HFFc6 (cell line): ENCODE results near the gene CRHR1. TPM values are rescaled to one million over a fixed set of nuclear protein-coding genes. Genes with fewer than 3 reads are reported as not detected.

Source experiments
- DNase-seq: peaks from one replicate; pipeline ENCODE4 v3.0.0-alpha.2; 2018
- H3K27ac Mint-ChIP-seq: 2 replicates; pipeline ENCODE4 v1.8.0; 2020; ENCODE audit warnings: mild to moderate bottlenecking, mixed read lengths
- H3K27me3 Mint-ChIP-seq: 2 replicates; pipeline ENCODE4 v1.8.0; 2021; ENCODE audit warnings: mild to moderate bottlenecking, moderate library complexity, mixed read lengths; ENCODE audit not compliant: insufficient read depth
- H3K36me3 Mint-ChIP-seq: 2 replicates; pipeline ENCODE4 v1.8.0; 2021; ENCODE audit warnings: low read depth, mixed read lengths
- H3K4me1 Mint-ChIP-seq: 2 replicates; pipeline ENCODE4 v1.8.0; 2020; ENCODE audit warnings: low read depth, mixed read lengths
- H3K4me3 Mint-ChIP-seq: 2 replicates; pipeline ENCODE4 v1.8.0; 2020; ENCODE audit warnings: mild to moderate bottlenecking, moderate library complexity, mixed read lengths
- H3K9me3 Mint-ChIP-seq: 2 replicates; pipeline ENCODE4 v1.8.0; 2020; ENCODE audit warnings: mild to moderate bottlenecking, mixed read lengths
- CTCF ChIP-seq: fragments of 200-600 bp; sonication (generic); IDR thresholded peaks from 2 replicates; pipeline ENCODE4 v1.5.0; 2021; ENCODE audit warnings: antibody characterized with exemption, mild to moderate bottlenecking
- total RNA-seq, 6 experiments: library from RNA; stranded (reverse); fragmentation: NEBNext Ultra II Directional; extraction: Animal tissue kit (Norgen Biotek cat#: 25700); gene quantifications; 2 replicates in 1 of 6; 3 replicates in 5 of 6; pipeline ENCODE4 v1.2.3, GENCODE V29; 2021

The CRHR1 gene
- total RNA-seq, 6 experiments from 2014 or later, result not detected

DNA sequence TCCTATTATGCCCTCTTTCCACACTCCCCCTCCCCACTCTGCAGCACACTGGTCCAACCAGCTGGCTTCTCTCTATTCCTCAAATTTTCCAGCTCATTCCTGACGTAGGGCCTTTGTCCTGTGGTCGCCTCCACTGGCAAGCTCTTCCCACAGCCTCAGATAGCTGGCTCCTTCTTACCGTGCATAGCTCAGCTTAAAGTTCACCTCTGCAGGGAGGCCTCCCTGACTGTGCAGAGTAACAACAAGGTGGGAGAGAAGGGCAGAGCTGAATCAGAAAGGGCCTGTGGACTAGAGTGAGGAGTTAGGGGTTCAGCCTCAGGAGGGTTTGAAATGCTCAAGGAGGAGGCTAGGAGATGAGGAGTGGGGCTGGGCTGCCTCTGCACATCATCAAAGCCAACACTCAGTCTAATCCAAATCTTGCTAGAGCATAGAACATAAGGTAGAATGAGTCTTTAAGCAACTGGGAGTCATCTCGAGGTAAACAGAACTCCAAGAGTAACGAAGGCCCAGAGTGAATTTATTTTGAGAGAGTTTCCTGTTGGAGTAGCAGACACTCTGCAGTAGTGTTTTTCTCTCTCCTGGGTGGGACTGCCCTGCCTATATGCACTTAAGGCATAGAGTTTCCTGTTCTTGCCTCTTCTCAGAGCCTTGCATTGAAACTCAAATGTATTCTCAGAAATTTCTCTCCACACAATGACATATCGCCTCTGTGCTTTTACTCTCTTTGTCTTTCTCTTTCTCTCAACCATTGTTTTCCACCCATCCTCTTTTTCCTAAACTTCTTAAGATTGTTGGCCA, 79.9 kb downstream of the CRHR1 start:
- no peak for DNase-seq
- H3K9me3 Mint-ChIP-seq, result peaks cover 4% of the 10 kb centered on the region; the same call in 1 of the 2 replicates
- H3K36me3 Mint-ChIP-seq, result peaks cover 5% of the 10 kb centered on the region; the same call in 1 of the 2 replicates
- H3K27me3 Mint-ChIP-seq, result peaks cover 37% of the 10 kb centered on the region
- H3K4me3 Mint-ChIP-seq, result no peak overlapping the region
- H3K27ac Mint-ChIP-seq, result no peak overlapping the region
- H3K4me1 Mint-ChIP-seq, result no peaks in the 10 kb centered on the region; the same call in 1 of the 2 replicates
- TF ChIP-seq CTCF, result no peak

GRCh38 chr17:45867171-45867570, 83.1 kb downstream of the CRHR1 start:
- no peak overlapping the region for H3K27ac Mint-ChIP-seq
- peaks cover 2% of the 10 kb centered on the region; the same call in 1 of the 2 replicates for H3K9me3 Mint-ChIP-seq
- peaks cover 5% of the 10 kb centered on the region; the same call in 1 of the 2 replicates for H3K36me3 Mint-ChIP-seq
- DNase-seq, result no peak
- no peak overlapping the region for H3K4me3 Mint-ChIP-seq
- TF ChIP-seq CTCF, result no peak
- peaks cover 41% of the 10 kb centered on the region for H3K27me3 Mint-ChIP-seq
- H3K4me1 Mint-ChIP-seq, result peaks cover 5% of the 10 kb centered on the region

- Mint-ChIP-seq H3K27ac (no peak overlapping the region), H3K36me3 (peaks cover 5% of the 10 kb centered on the region; the same call in 1 of the 2 replicates), H3K9me3 (no peaks in the 10 kb centered on the region), H3K4me1 (peaks cover 5% of the 10 kb centered on the region), H3K27me3 (peaks cover 41% of the 10 kb centered on the region), H3K4me3 (no peak overlapping the region)
- no peak for DNase-seq
- no peak for TF ChIP-seq CTCF
These were observed 83.6 kb downstream of the CRHR1 start for GRCh38 chr17:45867702-45868101.

DNA sequence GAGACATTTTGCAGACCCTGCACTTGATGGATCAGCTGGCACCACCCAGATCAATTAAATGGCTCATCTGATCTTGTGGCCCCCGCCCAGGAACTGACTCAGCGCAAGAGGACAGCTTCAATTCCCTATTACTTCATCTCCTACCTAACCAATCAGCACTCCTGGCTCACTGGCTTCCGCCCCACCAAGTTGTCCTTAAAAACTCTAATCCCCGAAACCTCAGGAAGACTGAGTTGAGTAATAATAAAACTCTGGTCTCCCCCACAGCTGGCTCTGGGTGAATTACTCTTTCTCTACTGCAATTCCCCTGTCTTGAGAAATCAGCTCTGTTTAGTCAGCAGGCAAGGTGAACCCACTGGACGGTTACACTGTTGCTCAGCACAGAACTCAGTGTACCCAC, 84.2 kb downstream of the CRHR1 start:
- peaks cover 37% of the 10 kb centered on the region for H3K27me3 Mint-ChIP-seq
- no peak overlapping the region for H3K27ac Mint-ChIP-seq
- H3K36me3 Mint-ChIP-seq, result peaks cover 5% of the 10 kb centered on the region; the same call in 1 of the 2 replicates
- no peaks in the 10 kb centered on the region for H3K9me3 Mint-ChIP-seq
- peaks cover 5% of the 10 kb centered on the region for H3K4me1 Mint-ChIP-seq
- TF ChIP-seq CTCF, result no peak
- H3K4me3 Mint-ChIP-seq, result no peak overlapping the region
- DNase-seq, result no peak

- H3K4me3 Mint-ChIP-seq, result no peak overlapping the region
- no peak overlapping the region for H3K27ac Mint-ChIP-seq
- no peak for TF ChIP-seq CTCF
- peaks cover 36% of the 10 kb centered on the region for H3K27me3 Mint-ChIP-seq
- H3K9me3 Mint-ChIP-seq, result no peaks in the 10 kb centered on the region
- peaks cover 5% of the 10 kb centered on the region for H3K4me1 Mint-ChIP-seq
- peaks cover 5% of the 10 kb centered on the region; the same call in 1 of the 2 replicates for H3K36me3 Mint-ChIP-seq
- no peak for DNase-seq
These were observed 85.7 kb downstream of the CRHR1 start for GRCh38 chr17:45869676-45870341.
